Hematopoietic multipotent progenitor cell treated with erythropoietin and hydrocortisone succinate and interleukin-3 and kit ligand, for 15 days (in vitro differentiated cells): ENCODE results near the gene ZBTB48.
"Not testable (repeated sequence)": the region's sequence is repeated elsewhere in the genome, so short reads cannot be mapped to it uniquely, and the experiment has no call there.

ENCODE experiments used
- DNase-seq: peaks from one replicate; pipeline ENCODE4 v3.0.0-alpha.2; 2015; ENCODE audit warnings: low spot score

ZBTB48 gene

DNA sequence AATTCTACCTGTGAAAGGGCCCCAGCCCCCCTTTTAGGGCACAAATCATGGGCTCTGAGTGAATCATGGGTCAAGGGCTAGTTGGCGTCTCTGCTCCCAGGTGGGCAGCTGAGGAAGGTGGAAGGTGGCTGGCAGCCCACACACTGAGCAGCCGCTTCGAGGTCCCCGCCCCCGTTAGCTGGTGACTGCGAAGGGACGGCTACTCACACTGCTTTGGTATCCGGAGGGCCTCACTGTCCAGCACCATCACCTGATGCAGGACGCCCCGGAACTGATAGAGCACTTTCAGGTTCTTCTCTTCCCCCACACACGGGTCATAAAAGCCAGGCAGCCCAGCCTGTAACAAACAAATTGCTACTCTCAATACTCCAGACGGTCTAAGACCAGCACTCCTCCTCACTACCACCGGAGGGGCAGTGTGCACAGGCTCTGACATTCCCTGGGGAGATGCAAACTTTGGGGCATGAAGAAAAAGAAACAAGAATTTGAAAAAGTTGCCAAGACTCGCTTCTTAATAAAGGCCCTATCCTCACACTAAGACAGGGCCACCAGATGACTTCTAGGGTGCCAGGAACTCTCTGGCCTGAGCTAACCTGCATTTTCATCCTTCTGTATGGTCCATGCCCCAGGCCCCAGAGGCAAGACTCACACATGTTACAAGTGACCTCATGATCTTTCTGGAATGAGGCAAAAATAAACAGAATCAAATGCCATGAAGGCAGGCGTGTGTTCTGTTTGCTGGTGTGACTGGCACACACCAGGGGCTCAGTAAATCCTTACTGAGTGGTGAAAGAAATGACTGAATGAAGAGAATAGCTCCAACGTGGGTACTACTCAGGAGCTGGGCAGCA is 56.3 kb downstream of the ZBTB48 start:
- DNase-seq: no peak

DNA sequence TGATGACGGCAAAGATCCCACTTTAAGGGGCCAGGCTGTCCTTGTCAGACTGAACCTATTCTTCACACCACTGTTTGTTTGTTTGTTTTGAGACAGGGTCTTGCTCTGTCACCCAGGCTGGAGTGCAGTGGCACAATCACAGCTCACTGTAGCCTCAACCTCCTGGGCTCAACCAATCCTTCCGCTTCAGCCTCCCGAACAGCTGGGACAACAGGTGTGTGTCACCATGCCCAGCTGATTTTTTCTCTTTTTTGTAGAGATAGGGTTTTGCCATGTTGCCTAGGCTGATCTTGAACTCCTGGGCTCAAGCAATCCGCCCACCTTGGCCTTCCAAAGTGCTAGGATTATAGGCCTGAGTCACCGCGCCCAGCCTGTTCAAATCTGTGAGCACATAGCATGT is 57.0 kb downstream of the ZBTB48 start:
- not testable (repeated sequence) for DNase-seq

DNA sequence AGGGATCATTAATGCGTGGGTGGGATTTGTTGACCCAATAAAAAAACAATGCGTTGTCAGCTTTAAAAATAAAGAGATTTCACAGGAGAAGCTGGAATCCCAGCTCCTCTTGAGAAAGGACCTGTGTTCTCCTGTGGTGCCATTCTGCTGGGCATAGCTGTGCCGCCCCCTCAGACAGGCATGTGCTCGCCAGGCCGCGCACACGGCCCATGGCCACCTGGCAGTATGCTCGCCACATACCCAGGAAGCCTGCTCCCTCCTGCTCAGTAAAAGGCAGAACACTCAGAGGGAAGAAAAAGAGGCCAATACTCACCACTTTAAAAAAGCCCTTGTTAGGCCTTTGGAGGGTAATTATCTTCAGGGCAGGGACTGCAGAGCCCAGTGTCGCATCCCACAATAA is 58.0 kb downstream of the ZBTB48 start:
- no peak for DNase-seq

DNA sequence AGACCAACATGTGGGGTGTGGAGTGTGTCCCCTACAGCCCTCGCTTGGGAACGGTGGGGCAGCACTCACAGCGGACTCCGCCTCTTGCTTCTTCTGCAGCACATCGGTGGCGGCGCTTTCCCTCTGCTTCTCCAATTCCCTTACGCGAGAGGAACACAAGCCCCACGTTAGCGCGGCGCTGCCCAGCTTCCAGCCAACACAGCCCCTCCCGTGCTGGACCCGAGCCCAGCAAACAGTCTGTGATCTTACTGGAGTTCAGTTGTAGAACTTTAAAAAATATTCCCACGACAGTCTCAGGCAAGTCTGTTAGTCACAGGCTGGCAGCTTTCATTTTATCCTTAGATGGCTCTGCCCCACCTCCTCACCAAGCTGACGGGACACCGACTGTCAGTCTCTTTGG is 58.4 kb downstream of the ZBTB48 start:
- DNase-seq: no peak
